Adrenal gland (tissue), 5 donors: ENCODE data around the gene FBLN1.

Experiments used
- POLR2A ChIP-seq, 2 donors: fragments of 450-650 bp; IDR thresholded peaks; one replicate each; pipeline ENCODE4 v1.6.1; 2017; ENCODE audit warnings: antibody characterized with exemption in 2 of 2, mild to moderate bottlenecking in 2 of 2, moderate library complexity in 1 of 2
- TF ChIP-seq, protein P1 (sequence below), 6 experiments: fragments of 450-650 bp in 4 of 6; fragments of 200-600 bp in 2 of 6; sonication (generic) in 1 of 6; IDR thresholded peaks; 1 replicate in 5 of 6; 2 replicates in 1 of 6; pipeline versions ENCODE4 v1.5.1 to v1.8.0; 2016 to 2021; ENCODE audit warnings: antibody characterized with exemption in 6 of 6, mild to moderate bottlenecking in 2 of 6, moderate library complexity in 1 of 6
- donor health status: DM: no; HTN: no; CAD: no.

DNA sequence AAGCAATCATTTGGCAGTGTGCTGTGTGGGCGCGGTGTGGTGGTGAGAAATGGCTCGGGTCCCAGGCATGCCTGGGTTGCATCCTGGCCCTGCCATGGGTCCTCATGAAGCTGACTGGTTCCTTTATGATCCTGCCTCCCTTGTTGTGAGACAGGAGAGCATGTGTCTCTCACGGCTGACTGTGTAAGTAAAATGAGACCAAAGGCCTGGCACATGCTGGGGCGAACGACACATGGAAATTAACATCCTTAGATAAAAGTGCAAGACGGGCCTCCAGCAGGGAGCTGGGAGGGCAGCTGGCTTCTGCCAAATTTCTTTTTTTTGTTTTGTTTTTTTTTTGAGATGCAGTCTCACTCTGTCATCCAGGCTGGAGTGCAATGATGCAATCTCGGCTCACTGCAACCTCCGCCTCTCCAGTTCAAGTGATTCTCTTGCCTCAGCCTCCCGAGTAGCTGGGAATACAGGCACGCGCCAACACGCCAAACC is 9.4 kb upstream of the FBLN1 start:
- TF ChIP-seq, protein P1, sequence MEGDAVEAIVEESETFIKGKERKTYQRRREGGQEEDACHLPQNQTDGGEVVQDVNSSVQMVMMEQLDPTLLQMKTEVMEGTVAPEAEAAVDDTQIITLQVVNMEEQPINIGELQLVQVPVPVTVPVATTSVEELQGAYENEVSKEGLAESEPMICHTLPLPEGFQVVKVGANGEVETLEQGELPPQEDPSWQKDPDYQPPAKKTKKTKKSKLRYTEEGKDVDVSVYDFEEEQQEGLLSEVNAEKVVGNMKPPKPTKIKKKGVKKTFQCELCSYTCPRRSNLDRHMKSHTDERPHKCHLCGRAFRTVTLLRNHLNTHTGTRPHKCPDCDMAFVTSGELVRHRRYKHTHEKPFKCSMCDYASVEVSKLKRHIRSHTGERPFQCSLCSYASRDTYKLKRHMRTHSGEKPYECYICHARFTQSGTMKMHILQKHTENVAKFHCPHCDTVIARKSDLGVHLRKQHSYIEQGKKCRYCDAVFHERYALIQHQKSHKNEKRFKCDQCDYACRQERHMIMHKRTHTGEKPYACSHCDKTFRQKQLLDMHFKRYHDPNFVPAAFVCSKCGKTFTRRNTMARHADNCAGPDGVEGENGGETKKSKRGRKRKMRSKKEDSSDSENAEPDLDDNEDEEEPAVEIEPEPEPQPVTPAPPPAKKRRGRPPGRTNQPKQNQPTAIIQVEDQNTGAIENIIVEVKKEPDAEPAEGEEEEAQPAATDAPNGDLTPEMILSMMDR (IDR thresholded peaks at IDR 0.05): no peak
- TF ChIP-seq POLR2A (IDR thresholded peaks at IDR 0.05): no peak
